GM13977 (cell line): ENCODE results near the gene NR2E1.

Experiments
- DNase-seq: peaks from one replicate; pipeline ENCODE4 v3.0.0; 2012; ENCODE audit warnings: low spot score
- CTCF ChIP-seq: IDR thresholded peaks from 2 replicates; pipeline ENCODE4 v1.5.1; 2012; ENCODE audit warnings: mild to moderate bottlenecking, control low read depth; ENCODE audit not compliant: insufficient read depth; ENCODE audit errors: extremely low read depth, missing control alignments
- in situ Hi-C: fragments of 300-500 bp; cut with MboI; formaldehyde crosslinking; loops from one replicate; pipeline ENCODE4 v1.12.0; 2022; ENCODE audit warnings: low sequenced_read_pairs, low pct_unique_long_range_greater_than_20kb, mixed read lengths, inconsistent platforms; ENCODE audit not compliant: unreplicated experiment

The NR2E1 gene

DNA sequence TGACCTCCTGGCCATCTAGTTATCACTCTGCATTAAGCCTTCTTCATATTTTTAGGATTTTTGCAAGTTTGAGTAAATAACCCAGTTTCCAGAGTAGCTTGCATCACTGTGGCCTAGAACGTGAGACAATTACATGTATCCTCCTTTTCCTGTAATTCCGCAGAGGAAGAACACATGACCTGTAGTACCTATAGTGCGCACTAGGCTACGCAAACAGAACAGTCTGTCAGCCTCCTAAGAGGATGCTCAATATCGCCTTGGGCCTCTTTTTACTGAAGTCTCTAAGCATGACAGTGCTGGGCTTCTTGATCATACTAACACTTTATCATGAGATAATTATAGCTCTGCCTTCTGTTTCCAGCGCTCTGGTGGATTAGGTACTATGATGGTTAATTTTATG lies 20.2 kb upstream of the NR2E1 start:
- no peak for DNase-seq
- in situ Hi-C loops, result no loop called here
- TF ChIP-seq CTCF, result no peak

GRCh38 chr6:108152446-108152845 lies 13.4 kb upstream of the NR2E1 start:
- DNase-seq, result no peak
- TF ChIP-seq CTCF, result no peak
- in situ Hi-C loops, result no loop called here

- in situ Hi-C loops, result no loop called here
- TF ChIP-seq CTCF, result no peak
- peak; percentile 19 for DNase-seq
Observed at GRCh38 chr6:108156180-108156937, 9.5 kb upstream of the NR2E1 start.

GRCh38 chr6:108156938-108157233 lies 8.9 kb upstream of the NR2E1 start:
- peak; percentile 27 for DNase-seq
- no peak for TF ChIP-seq CTCF

DNA sequence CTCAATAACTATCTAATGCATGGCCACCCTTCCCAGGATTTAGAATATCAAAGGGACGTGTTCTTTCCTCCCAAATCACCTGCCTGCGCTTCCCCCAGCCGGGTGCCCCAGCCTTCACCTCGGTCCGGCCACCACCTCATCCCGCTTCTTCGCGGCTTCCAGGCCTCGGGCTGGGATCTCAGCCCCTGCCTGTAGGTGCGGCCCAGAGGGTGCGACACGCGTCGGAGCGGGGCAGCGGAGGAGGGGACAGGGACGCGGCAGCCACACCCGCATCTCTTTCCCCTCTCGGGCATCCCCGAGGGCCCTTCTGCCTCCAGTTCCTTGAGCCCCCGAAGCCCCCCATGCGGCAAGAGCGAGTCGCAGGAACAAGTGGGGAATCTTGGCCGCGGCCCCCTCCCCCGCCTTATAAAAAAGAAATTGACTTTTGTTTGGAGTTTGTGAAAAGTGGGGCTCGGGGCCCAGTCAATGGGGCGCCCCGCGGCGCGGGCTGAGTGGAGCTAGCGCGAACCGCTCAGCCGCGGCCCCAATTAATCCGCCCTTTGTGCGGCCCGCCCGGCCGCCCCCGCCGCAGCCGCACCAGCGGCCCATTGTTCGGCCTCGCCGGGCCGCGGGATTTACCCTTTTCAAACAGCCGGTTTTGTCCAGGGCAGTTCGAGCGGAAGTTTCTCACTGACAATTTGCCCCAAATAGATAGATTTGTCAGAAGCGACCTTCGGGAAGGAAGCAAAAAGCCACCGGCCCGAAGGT lies 8.4 kb upstream of the NR2E1 start:
- no peak for TF ChIP-seq CTCF
- peak; percentile 65 for DNase-seq
- in situ Hi-C loops, result no loop called here

More at GRCh38 chr6:108156938-108157233, 8.9 kb upstream of the NR2E1 start:
- in situ Hi-C loops, result no loop called here

- in situ Hi-C loops, result no loop called here
- no peak for TF ChIP-seq CTCF
- DNase-seq, result peak; percentile 36
Observed at GRCh38 chr6:108157981-108158525, 7.8 kb upstream of the NR2E1 start.
